ENCODE measurements around the gene FAM181A.

Gene FAM181A

DNA sequence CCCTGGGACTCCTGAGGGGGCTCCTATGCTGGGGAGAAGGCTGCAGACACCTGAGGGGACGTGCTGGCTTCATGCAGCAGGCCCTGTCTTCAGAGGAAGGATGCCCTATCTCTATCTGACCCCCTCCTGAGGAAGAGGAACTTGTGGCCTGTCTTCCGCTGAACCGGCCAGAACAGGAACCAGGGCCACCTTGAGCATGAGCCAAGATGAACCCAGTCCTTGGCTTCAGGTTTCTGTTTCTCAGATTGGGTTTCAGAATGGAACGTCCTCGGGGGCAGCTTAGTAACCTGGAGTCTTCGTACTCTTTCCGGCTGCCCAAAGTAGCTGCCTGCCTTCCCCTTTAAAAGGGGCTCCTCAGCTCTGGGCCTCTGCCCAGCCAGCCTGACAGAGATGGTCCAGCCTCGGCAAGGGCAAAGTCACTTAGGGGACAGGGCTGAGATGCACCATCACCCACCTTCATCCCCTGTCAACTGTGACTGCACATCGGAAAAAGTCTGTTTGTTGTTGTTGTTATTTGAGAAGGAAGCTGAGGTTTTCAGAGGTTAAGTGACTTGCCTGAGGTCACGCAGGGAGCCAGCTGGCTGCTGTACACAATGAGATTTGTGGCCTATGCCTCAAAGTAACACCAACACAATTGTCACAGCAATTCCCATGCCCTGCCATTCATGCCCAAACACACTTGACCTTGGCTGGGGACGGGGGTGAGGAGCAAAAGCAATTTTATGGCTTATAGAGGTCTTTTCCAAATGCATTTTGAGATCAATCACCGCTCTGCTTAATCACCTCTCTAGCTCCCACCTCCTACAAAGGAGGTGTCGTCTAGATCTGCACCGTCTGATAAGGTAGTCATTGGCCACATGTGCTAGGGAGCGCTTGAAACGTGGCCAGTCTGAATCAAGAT, 35.8 kb downstream of the FAM181A start:
- DNase-seq: peak in 5 of 14 donors; percentile 11 to 48 (median 38)

DNA sequence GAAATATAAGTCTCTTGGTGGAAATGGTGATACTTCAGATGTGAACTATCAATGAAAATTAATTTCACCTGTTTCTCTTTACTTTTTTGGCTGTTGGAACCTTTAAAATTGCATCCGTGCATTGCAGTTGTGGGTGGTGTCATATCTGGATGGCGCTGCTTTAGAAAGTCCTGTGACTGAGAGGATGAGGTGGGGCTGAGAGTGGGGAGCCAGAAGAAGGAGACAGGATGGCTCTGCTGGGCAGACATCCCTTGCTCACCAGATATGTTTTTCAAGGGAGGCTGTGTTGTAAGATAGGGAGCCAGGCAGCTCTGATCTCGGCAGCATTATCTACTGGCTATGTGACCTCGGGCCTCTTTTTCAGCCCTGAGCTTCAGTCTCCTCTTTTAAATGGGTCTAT, 36.5 kb downstream of the FAM181A start:
- DNase-seq: no peak

DNA sequence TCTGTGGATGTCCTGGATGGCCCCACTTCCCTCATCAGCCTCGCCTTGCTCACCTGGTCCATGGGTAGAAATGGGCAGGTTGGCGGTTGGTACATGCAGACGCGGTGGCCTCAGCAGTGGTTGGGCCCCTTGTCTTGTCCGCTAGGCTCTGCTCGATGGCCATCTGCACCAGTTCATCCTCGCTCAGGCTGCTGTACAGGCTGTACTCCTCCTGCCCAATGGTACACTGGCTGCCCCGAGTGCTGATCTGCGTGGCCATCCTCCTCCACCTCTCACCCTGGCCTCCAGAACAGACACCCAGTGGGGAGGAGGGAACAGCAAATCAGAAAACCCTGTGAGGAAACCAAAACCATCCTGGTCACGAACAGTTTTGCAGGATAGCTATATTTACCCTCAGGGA, 37.1 kb downstream of the FAM181A start:
- DNase-seq: no peak

DNA sequence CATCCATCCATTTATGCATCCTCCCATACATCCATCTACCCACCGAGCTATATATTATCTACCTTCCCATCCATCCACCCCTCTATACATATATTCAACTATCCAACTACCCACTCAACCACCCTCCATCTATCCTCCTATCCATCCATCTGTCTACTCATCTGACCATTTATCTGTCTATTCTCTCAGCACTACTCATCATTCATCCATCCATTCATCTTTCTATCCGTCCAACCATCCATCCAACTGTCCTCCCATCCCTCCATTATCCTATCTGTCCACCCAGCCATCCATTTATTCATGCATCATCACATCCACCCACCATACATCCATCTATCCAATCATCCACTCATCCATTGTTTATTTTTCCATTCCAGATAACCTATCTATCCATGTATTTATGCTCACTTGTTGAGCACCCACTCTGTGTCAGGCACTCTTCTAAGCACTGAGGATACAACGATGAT, 37.7 kb downstream of the FAM181A start:
- DNase-seq: no peak

DNA sequence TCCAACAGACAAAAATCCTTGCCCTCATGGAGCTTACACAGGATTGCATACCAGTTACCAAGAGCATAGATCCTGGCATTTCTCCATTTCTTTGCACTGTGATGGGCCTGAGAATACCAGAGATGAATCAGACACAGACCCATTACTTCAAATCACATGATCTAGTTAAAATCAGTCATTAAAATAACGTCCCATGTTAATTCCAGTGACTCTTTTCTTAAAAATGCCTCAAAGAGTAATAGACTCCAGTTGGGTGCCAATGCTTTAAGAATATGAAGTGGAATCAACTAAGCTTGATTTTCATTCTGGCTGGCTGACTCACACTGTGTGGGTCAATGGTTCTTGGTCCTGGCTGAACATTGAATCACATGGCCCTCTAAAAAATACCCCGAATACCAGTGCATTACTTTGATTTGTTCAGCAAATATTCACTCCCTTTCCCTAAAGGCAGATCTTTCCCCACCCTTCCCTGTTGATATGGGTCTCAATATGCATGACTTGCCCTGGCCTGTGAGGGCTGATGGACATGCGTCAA, 38.2 kb downstream of the FAM181A start:
- peak in 1 of 14 donors; percentile 13 for DNase-seq

DNA sequence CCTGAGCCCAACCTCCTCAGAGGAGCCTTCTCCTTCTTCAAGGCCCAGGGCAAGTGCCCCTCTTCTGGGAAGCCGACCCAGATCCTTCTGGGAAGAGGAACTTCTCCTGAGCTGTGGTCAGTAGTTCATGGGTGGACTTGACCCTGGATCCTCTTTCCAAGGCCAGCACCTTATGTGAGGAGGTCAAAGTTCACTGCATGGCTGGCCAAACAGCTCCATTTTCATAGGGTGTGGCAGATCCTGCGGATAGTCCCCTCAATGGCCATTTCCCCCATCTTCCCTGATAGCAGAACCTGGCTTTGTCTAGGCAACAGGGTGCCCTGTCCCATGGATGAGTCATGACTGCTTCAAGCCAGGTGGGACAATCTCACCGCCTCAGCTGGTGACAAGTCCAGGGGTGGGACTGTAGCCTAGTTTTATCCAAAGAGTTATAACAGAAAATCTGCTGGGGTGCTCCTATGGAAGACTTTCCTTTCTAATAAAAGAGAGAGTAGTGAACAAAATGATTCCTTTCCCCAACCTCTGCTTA, 38.9 kb downstream of the FAM181A start:
- no peak for DNase-seq

DNA sequence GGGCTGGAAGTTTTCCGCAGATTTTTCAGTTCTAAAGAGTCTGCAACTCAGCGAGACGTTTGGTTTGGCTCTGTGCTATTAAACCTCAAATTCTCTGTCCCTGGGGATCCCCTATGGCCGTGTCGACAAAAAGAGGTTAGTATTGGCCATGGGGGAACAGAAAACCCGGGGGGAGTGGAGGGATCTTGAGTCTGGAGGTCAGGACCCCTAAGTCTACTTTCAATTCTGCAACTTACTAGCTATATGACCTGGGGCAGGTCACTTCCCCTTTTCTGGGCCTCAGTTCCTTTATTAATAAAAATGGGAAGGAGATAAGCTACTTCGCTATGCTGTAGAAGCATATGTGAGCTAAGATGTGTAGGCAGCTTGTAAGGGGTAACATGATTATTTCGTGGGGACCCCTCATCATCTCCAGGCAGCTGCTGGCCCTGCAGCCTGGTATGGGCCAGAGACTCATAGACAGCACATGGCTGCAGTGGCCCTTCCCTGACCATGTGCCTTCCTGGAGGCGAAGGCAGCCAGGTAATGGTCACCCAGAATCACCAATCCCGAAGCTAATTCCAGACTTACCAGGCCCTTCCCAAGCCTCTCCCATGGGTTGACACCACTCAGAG, 40.6 kb downstream of the FAM181A start:
- no peak for DNase-seq

DNA sequence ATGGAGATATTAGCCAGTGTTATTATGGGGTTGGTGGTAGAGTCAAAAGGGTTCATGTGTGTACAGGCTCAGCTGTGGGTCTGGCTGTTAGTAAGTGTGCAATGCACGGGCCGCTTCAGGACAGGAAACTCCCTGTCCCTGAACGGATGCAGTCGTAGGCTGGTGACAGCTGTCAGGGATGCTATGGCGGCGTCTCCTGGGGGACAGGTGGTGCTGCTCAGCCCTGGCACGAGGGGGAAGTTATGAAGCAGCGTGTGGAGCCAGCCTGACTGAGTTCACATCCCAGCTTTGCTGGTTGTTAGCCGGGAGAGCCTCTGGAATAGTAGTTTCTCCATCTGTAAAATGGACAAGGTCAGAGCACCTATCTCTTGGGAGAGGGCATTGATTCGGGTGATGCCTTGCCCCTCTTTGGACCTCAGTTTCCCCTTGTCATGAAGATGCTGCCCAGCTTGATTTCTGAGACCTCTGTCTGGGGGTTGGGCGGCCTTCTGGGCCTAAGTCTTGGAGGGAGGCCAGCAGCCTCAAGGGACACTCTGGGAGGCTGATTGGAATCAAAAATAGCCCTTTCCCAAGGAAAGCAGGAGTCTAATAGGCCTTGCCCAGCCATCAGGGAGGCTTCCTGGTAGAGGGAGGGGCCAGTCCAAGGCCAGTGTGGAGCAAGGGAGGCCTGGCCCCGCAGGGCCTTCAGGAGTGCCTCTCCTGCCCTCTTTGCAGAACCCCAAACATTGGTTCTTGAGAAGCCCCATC, 42.1 kb downstream of the FAM181A start:
- DNase-seq: no peak

DNA sequence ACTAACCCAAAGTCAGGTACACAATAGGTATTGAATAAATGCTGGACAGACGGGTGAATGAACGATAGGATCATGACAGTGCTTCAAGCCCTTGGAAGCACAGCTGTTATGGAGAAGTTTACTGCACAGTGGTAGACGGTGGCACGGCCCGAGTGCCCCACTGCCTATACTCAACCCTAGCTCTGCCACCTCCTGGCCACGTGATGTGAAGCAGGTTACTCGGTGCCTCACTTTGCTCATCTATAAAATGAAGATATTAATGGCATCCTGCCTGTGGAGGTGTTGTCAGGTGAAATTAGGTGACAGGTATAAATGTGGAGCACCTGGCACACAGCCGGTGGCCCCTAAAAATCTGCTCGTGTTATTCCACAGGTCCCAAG, 43.4 kb downstream of the FAM181A start:
- no peak for DNase-seq

DNA sequence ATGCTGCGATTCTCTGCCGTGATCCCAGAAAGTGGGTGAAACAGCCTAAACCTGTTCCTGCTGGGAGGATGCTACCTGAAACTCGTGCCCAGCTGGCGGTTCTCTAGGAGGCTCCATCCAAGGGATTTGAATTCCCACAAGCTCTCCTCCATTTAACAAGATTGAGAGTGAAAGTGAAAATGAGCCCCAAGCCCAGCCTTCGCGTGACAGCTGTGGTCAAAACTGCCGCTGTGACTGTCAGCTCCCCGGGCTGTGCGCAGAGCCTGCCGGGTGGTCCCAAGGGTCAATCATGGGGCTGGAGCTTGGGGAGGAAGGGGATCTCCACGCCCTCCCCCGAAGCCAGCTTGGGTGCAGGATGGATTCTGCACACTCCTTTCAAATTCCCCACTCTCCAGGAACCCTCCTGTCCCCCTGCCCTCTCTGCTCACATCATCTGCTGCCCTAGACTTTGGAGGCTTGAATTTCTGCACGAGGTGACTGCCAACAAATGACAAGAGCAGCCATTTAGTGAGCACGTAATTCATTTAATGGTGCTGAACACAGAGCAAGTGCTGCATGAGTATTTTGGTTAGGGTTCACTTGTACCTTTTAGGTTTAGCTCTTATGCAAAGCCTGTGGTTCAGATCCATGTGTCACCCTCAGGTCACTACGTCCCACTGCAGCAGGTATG, 44.0 kb downstream of the FAM181A start:
- no peak for DNase-seq

DNA sequence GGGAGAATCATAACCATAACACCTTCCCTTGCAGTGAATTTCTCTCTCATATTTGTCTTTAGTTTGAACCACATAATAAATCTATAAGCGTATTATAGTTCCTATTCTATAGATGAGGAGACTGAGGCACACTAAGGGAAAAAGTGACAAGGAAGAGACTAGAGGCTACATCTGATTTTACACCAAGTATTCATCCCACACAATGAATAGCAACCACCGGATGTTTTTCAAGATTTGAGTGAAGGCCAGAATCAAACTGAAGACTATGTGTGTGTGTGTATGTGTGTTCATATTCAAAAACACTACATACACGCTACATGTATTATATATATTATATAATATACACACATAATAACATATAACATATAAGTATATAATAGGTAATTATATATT, 44.5 kb downstream of the FAM181A start:
- no peak for DNase-seq

DNA sequence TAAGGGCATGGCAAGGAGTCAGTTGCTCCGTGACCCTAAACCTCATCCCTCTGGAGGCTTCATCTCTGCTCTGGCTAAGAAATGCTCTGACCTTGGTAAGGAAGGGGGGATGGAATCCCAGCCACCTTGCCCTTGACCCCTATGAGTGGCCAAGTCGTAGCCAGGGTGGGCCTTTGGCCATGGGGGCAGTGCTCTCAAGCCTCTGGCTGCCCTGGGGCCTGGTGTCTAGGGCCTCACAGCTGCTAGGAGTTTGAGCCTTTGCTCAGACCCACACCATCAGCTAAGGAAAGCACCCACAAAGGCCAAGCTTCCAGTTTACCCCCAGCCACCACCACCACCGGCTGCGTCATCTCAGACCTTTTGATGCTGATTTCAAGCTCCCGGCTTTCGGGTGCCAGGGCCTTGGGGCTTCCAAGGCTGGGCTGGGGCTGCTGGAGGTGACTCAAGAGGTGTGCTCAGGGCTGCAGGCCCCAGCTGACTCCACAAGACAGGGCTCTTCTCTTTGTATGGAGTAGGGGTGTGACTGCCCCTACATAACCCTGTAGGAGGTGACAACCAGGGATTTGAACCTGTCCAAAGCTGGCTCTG, 45.6 kb downstream of the FAM181A start:
- no peak for DNase-seq

DNA sequence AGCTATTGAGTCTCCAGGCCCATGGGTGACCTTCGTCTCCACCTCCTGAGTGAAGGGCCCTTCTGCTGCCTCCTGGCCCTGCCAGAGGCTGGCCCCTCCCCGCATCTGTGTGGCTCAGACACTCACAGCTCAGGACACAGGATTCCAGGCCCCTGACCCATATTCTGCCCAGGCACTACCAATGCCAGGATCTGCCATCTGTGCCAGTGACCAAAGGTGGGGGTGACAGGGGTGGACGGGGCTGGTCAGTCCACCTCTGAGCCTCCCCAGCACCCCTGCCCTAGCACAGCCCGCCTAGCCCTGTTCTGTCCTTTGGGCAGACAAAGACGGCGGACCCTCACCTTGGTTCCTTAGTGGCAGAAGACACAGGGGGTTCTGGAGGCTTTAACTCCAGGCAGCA, 46.5 kb downstream of the FAM181A start:
- DNase-seq: no peak

DNA sequence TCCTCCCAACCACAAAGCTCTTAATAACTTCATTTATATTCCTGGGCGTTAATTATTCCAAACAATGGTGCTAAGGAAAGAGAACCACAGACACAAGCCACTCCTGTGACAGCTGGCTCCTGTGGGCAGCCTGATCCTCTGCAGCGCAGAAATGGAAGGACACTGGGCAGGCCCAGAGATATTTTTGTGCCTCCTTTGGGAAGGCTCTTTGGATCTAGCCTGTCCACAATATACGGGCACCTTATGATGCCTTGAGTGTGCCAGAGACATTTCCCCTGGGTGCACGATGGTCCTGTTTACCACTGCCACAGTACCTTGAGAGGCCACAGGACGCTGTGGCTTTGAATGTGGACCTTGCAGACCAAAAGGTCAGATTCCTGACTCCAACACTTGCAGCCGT, 47.2 kb downstream of the FAM181A start:
- DNase-seq: no peak

DNA sequence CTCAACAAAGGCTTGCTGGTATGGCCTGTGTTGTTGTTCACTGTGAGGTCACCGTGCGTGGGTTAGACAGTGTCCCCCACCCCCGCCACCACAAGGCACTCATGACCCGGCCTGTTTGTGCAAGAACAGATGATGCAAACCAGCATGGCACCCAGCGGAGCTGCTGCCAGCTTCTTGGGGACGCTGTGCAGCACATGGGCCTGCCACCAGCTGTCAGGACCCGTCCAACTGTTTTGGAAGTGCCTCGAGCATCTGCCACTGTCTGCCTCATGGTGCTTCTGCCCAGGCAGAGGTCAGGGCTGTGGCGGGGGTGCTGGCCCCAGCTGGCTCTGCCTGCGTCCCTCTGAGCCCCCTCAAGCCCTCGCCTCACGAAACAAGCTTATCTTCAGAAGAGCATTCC, 47.7 kb downstream of the FAM181A start:
- no peak for DNase-seq

DNA sequence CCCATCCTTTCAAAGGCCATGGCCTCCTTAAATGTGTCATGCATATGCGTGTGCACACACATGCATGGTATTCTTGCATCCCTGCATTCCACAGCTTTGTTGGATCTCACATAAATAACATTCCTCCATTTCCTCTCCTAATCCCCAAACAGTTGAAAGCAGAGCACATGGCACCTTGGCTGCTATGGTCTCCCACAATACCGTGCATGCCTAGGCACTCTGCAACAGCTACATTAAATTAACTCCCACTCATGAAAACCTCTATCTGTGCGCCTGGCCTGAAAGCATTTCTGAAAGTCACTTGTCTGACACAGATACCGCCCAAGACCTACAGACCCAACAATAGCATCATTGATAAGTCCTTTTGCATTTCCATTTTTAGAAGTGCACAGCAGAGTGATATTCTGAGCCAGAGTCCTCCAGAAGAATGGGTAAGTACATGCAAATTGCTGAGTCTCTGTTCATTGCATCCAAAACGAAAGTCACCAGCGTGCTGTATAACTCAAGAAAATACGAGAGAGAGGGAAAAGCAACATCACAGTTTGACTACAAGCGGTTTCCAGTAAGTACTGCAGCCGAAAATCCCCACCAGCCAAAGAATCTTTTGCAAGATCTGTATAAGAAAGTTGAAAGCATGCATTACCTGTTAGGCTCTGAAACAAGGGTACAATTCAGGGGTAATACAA, 48.8 kb downstream of the FAM181A start:
- no peak for DNase-seq

DNA sequence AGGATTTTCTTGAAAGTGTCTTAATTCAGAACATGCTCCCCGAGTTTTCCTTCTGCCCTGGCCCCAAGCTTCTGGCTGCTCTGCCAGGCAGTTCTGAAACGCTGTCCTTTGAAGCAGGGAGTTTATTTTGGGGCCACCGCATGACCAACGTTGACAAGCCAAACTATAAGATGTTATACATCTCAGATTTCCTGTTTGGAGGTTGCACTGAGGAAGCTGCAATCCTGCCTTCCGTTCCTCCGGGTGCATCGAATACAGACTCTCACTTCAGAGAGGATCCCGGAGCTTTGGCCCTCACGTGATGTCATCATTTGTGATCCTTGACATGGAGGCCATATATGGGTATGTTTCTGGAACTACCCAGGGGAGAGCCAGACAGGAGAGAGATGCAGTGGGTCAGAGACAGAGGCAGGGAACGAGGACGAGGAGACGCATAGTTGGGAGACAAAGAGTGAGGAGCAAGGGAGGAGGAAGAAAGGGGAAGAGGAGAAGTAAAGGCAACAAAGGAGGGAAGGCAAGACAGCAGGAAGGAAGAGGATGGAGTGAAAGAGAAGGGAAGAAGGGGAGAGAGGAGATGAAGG, 49.4 kb downstream of the FAM181A start, which contains the start of gene ASB2:
Gene ASB2 (minus strand): TSS at position 94 of the 581 bp plus-strand sequence. CDS start 12,031 bp downstream, outside the sequence.
- DNase-seq: no peak

DNA sequence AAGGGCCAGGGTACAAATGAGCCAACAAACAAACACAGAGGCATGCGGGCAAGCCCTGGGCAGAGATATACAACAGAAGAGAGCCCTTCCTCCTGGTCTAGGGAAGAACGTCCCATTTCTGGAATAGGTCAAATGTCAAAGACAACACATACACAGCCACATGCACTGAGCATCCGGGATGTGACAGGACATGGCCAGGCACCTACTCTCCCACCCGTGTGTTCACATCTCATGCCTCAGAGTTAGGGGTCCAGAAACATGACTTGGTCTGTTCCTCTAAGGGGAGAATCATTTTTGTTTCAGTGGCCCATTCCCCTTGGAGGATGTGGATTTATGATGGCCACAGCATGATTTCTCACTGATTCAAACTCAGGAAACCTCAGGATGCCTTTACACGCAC, 50.0 kb downstream of the FAM181A start:
- DNase-seq: no peak

DNA sequence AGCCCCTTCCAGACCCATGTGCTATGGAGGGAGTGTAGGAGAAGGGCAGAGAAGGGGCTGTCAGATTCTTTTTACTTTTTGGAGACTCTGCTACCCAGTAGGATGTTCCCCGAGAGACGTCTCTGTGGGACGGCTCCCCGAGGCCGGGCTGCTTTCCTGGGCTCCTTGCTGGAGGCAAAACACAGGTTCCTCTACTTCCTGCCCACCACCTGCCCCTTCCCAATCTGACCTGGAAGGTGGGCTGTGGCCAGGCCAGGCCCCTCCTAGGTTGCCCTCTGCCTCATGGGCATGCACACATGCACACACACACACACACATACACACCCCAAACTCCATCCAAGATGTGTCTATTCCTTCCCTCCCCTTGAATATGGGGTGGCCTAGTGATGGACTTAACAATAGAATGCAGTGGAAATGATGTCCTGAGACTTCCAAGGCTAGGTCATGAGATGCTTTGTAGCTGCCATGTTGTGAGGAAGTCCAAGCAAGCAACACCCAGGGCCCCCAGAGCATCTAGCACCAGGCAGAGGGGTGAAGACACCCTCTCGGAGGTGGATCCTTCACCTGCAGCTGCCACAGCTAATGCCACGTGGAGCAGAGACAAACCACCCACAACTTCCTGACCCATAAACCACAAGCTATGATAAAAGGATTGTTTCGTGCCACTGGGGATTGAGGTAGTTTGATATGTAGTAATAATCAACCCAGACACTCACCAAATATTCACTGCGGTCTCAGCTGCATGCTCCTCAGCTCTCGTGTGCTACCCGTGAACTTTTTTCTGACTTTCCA, 50.8 kb downstream of the FAM181A start:
- no peak for DNase-seq

DNA sequence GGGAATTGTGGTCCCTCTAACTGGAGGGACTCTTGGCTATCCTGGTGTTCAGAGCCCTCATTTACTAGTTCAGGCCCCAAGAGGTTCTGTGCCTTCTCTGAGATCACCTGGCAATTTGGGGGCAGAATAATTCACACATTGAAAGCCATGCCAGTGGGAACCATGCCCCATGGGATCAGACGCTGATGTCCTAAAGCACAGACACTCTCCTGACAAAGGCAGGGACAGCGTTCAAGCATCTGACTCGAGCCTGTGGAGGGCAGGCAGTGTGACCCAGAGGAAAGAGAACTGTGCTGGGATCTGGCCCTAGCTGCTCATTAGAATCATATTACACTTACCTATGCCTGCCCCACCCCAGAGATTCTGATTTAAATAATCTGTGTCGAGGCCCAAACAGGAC, 51.6 kb downstream of the FAM181A start:
- DNase-seq: no peak

Data from C1 segment of cervical spinal cord (tissue), 14 donors.